PC-3 (cell line): Measurements from ENCODE around the gene SLC12A9.

Experiments used
- CTCF ChIP-seq: fragments of 300-600 bp; sonication (generic); conservative IDR thresholded peaks from 2 replicates; pipeline ENCODE4 v1.5.1; 2017; ENCODE audit warnings: antibody characterized with exemption, low read depth, mild to moderate bottlenecking, low read length
- EZH2 ChIP-seq: fragments of 300-600 bp; sonication (generic); IDR thresholded peaks from one replicate; pipeline ENCODE4 v1.6.1; 2017; ENCODE audit warnings: antibody characterized with exemption, mild to moderate bottlenecking, low read length; ENCODE audit not compliant: unreplicated experiment
- EZH2phosphoT487 ChIP-seq: fragments of 300-600 bp; sonication (generic); IDR thresholded peaks from 2 replicates; pipeline ENCODE4 v1.6.1; 2018; ENCODE audit warnings: mild to moderate bottlenecking, antibody characterized with exemption, low read length, borderline replicate concordance

DNA sequence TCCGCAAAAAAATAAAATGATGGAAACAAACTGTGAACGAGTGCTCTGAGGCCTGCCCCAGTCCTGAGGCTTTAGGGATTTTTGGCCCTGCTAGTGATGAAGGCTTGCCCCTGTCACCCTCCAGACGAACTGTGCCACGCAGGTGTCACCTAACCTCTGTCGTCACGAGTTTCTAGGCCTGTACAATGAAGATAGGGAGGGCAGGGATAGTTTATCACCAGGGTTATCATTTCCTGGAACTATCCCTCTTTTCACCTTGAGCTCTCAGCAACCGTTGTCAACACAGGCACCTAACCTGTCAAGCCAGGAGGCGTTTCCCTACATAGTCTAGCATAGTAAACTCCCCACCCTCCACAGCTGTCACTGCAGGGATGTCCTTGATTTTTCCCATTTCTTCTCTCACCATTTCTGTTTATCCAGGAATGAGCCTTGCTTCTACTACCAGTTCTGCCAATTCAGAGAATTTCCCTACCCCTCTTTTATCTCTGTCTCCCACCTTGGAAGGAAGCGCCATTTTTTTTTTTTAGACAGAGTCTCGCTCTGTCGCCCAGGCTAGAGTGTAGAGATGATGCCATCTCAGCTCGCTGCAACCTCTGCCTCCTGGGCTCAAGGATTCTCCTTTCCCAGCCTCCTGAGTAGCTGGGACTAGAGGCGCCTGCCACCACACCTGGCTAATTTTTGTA lies 45.4 kb downstream of the SLC12A9 start:
- TF ChIP-seq CTCF = no peak
- no peak for TF ChIP-seq EZH2phosphoT487
- no peak for TF ChIP-seq EZH2
